ENCODE data around the gene GDF11.
A peak's percentile ranks its signal among the peaks of the same experiment; 100 is the strongest.

Gene GDF11

GRCh38 chr12:55707841-55708694 is 34.9 kb upstream of the GDF11 start, which contains the start of gene ITGA7:
Gene ITGA7, minus strand, starts transcription at chr12:55707904. Its CDS starts 222 bp downstream, at chr12:55707682.
- peak; percentile 96 for DNase-seq

DNA sequence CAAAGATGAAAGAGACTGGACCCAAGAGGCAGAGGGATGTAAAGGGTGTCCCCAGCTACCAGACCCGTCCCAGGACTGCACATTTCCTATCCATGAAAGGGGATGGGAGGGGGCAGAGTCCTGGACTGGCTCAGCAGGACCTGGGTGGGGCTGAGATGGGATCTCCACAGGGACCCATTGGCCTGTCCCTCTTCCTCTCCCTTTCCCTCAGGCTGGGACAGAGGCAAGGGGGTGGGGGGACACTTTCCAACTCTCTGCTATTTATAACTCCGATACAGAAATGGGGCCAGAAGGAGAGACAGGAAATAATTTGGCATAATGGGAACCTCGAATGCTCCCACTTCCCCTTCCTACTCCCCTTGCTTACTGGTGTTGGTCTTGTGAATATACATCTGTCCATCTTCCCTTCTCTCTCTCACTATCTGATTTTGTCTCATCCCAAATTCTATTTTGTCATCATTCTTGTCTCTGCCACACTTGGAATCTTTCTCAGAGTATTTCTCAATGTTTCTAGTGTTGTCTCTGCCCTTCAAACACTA is 34.2 kb upstream of the GDF11 start:
- DNase-seq, result no peak

DNA sequence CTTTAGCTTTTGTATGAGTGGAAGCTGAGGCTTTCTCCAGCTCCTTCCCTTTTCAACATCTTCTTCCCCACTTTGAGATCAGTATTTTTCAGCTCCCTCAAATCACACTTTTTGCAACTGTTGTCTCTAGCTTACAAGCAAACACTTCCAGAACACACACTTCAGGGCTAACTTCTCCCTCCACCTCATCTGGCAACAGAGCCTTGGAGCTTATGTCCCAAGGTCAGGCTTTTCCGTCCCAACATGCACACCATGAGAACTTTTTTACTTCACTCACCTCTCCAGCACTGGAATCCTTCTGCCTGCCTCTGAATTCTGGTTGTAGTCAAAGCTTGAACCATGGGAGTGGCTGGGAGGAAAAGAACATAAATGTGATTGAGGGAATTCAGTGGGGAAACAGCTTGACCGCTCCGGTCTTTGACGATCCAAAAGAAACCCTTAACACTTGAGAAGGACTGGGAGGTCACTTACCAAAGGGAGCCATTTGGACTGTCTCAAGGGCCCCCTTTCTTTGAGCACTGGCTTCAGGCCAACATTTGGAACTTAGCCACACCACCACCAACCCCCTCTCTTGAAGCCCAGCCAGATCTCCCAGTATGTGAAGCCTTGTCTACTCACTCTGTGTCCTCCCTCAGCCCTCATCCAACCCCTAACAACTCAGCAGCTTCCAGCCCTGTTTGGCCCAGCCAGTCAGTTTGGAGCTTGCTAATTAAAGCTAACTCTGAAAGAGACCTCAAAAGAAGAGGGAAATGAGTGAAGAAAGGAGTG is 31.0 kb upstream of the GDF11 start:
- DNase-seq, result no peak

DNA sequence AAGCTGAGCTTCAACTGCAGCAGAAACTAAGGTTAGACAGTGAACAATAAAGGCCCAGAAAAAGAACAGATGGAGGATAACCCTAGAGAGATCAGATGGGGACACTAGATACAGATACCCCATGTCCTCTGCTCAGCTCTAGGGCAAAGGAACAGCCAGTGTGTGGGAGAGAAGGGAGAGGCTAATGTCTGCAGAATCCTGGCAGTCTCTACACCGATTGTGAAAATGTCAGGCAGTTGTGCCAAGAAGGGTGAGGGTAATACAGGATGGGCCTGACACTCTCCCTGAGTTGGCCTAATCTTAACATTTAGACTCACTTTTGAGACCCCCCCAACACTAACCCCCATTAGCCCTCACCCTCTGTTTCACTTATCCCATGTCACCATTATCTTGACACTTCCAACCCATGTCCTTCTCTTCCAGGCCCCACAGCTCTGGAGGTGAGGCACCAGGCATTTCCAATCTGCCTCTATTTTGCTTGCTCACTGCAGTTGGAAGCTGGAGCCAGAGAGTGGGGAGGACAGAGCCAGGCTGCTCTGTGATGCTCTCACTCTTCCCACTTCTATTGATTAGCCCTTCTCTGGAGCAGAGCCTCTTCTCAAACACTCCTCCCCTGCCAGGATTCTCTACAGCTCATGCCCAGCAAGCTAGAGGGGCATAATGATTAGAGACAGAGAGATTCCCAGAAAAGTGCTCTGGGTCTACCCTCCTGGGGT is 30.1 kb upstream of the GDF11 start:
- no peak for DNase-seq

GRCh38 chr12:55713721-55714120 is 29.2 kb upstream of the GDF11 start:
- no peak for DNase-seq

- DNase-seq, result no peak
Measured at GRCh38 chr12:55715169-55715764, 27.7 kb upstream of the GDF11 start.

DNA sequence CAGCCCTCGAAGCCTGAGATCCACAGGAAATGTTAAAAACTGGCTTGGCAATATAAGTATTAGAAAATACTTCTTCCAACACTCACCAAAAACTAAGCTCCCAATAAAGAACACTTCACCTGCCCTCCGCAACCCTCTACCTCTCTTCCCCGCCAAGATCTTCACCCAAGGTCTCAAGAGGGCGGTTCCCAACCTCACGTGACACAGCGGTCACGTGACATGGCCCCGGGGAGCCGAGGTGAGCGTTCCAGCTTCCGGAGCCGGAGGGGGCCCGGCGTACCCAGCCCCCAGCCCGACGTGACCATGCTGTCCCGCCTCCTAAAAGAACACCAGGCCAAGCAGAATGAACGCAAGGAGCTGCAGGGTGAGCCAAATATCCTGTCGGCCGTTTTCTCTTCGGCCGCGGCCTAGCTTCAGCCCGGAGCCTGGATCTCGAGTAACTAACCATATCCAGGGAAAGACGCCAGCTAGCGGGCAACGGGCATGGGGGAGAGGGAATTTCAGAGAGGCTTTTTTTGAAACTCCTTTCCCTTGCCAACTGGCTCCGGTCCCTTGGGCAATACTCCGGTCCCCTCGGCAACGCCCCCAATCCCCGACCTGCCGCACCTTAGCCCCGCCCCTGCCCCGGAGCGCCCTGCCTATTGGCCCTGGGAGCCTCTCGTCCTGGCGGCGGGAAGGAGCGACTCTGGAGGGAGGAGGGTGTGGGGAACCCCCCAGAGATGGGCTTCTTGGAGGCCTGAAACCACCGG is 26.9 kb upstream of the GDF11 start, which contains the start of gene BLOC1S1:
TSS of gene BLOC1S1 (plus strand) at position 214 of the 749 bp plus-strand sequence. CDS start at position 220, 6 bp downstream.
- peak; percentile 96 for DNase-seq

DNA sequence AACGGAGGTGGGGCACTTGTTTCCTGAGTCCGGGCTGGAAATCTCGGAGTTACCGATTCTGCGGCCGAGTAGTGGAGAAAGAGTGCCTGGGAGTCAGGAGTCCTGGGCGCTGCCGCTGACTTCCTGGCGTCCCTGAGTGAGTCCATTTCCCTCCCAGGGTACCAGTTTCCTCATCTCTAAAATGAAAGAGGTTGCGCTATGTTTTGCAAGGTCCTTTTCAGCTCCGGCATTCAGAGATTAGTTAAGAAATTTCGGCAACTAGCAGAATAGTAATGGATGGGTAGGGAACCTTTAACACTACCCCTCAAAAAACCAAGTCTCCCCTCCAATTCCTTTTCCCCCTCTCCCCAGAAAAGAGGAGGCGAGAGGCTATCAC is 26.4 kb upstream of the GDF11 start:
- DNase-seq, result no peak

DNA sequence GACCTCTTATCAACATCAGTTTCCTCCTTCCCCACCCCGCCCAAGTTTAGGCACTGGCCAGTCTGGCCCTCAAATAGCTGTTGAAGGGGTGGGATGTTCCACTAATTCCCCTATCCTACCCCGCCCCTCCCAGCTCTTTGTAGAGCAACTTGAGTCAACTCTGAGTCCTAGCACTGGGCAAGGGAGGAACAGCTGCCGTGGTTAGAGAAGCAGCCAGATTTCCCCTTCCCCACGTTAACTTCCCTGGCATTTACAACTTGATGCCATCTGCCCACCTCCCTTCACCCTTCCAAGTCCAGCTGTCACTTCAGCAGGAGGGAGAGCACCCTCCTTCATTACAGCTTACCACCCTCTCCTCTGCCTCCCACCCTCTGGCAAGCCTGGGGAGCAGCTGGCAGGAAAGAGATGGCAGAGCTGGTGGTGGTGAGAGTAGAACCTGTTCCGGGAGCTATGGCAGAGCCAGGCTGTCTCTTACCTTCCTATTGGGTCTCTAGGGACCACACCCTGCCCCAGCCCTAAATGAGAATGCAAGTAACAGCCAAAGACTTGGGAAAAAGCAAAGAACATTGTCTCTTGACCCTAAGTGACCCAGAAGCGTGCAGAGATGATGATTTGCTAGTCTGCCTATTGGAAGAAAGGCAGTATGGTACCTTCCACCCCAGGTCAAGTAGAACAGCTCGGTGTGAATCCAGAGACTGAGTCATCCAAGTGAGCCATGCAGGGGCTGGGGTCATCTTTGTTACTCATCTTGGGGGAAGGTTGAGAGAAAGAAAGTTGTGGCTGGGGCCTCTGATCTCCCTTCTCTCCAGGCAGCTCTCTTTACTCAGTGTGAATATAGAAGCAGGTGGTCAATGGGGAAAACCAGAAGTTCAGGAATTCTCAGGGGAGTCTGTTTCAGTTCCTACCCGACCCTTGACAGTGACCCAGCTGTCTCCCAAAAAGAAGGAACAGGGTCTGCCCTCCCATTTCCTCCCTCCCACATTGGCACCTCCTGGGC is 25.6 kb upstream of the GDF11 start:
- DNase-seq, result peak; percentile 85

DNA sequence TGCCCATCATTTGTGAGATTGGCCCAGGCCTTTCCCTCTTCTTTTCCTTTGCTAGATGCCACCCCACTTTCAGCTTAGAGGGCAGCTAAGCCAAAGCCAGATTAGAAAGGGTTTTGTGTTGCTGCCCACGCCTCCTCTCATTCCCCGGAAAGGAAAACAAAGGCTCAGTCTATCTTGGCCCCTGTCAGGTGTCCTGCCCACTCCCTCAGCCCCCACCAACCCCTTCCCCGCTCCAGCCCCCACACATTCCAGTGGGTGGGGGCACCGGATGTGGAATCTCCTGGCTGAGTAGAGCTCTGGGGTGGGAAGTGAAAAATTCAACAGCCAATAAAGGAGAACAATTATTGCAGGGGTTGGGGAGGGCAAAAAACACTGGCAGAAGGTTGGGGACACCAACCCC is 24.9 kb upstream of the GDF11 start:
- DNase-seq, result no peak

- DNase-seq, result no peak
Measured at GRCh38 chr12:55718624-55719275, 24.2 kb upstream of the GDF11 start.

- DNase-seq, result no peak
Measured at GRCh38 chr12:55719371-55719770, 23.6 kb upstream of the GDF11 start.

DNA sequence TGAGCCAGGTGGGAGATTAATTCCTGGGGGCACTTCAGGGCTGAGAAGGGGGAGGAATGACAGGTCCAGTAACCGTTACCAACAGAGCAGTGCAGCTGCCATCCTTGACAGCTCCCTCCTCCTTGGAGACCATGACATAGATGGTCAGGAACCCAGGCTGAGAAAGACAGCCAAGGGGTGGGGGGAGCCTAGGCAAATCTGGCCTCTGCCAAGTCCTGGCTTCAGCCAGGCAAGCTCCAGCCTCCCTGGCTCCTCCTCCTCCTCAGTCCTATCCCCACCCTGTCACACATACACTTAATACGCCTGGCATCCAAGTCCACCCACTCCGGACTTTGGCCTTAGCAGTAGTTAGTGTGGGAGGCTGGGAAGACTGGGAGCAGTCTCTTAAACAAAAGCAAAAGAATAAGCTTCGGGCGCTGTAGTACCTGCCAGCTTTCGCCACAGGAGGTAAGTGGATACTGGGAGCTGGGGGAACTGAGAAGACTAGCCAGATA is 22.8 kb upstream of the GDF11 start, which contains the start of gene RDH5:
TSS of gene RDH5 (plus strand) at position 323 of the 494 bp plus-strand sequence. CDS start 792 bp downstream, outside the sequence.
- DNase-seq, result no peak

GRCh38 chr12:55720894-55721444 is 22.0 kb upstream of the GDF11 start:
- peak; percentile 96 for DNase-seq

GRCh38 chr12:55721601-55722213 is 21.2 kb upstream of the GDF11 start:
- no peak for DNase-seq

GRCh38 chr12:55722948-55723347 is 20.0 kb upstream of the GDF11 start:
- no peak for DNase-seq

GRCh38 chr12:55723516-55724225 is 19.3 kb upstream of the GDF11 start:
- DNase-seq, result no peak
